ENCODE measurements around the gene ORM1.

Gene ORM1

DNA sequence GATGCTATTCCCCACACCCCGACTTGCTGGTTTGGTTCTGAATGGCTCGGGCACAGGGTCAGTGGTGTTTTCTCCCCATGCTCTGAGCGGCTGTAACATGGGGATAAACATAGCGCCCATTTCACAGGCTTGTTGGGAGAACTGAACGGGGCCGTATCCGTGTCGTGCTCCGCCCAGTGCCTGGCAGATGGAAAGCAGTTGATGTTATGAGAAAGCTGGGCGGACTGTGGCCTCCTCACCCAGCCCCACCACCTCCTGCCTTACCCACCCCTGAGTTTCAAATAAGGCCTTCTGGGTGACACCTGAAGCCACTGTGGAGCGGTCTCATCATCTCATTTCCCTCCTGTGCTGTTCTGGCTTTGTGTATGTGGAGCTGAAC lies 21.3 kb downstream of the ORM1 start:
- H3K27ac ChIP-seq: no peak overlapping the region
- H3K27me3 ChIP-seq (ENCODE audit: insufficient read depth, low read depth, severe bottlenecking): no peaks in the 10 kb centered on the region
- H3K9me3 ChIP-seq (ENCODE audit: severe bottlenecking): no peaks in the 10 kb centered on the region
- peaks cover 99% of the 10 kb centered on the region for H3K36me3 ChIP-seq
- no peak overlapping the region for H3K4me3 ChIP-seq (ENCODE audit: low read depth, low read length)
- TF ChIP-seq, protein P1, sequence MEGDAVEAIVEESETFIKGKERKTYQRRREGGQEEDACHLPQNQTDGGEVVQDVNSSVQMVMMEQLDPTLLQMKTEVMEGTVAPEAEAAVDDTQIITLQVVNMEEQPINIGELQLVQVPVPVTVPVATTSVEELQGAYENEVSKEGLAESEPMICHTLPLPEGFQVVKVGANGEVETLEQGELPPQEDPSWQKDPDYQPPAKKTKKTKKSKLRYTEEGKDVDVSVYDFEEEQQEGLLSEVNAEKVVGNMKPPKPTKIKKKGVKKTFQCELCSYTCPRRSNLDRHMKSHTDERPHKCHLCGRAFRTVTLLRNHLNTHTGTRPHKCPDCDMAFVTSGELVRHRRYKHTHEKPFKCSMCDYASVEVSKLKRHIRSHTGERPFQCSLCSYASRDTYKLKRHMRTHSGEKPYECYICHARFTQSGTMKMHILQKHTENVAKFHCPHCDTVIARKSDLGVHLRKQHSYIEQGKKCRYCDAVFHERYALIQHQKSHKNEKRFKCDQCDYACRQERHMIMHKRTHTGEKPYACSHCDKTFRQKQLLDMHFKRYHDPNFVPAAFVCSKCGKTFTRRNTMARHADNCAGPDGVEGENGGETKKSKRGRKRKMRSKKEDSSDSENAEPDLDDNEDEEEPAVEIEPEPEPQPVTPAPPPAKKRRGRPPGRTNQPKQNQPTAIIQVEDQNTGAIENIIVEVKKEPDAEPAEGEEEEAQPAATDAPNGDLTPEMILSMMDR (IDR thresholded peaks at IDR 0.05; ENCODE audit: low read depth, low read length): no peak
- DNase-seq: no peak

DNA sequence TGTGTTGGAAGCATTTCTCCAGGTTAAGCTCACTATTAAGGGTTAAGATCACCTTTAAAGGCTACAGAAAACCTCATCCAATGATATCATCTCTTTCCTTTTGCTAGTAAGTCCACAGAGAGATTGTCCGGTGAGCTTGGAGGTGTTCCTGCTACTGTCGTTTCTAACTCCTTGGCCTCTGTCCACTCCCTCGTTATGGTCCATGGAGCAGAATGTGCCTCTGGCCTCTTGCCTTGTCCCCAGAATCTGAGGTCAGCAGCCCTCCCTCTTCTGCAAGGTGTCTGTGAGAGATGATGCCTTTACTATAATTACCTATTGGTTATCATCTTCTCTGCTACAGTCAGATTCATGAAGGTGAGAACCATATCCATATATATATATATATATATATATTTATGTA lies 21.8 kb downstream of the ORM1 start:
- Histone ChIP-seq H3K9me3 (ENCODE audit: severe bottlenecking) (no peaks in the 10 kb centered on the region), H3K4me3 (ENCODE audit: low read depth, low read length) (no peak overlapping the region), H3K27me3 (ENCODE audit: insufficient read depth, low read depth, severe bottlenecking) (no peaks in the 10 kb centered on the region), H3K27ac (no peak overlapping the region), H3K36me3 (peaks cover 99% of the 10 kb centered on the region)
- no peak for DNase-seq
- TF ChIP-seq, protein P1 (IDR thresholded peaks at IDR 0.05; ENCODE audit: low read depth, low read length): no peak

DNA sequence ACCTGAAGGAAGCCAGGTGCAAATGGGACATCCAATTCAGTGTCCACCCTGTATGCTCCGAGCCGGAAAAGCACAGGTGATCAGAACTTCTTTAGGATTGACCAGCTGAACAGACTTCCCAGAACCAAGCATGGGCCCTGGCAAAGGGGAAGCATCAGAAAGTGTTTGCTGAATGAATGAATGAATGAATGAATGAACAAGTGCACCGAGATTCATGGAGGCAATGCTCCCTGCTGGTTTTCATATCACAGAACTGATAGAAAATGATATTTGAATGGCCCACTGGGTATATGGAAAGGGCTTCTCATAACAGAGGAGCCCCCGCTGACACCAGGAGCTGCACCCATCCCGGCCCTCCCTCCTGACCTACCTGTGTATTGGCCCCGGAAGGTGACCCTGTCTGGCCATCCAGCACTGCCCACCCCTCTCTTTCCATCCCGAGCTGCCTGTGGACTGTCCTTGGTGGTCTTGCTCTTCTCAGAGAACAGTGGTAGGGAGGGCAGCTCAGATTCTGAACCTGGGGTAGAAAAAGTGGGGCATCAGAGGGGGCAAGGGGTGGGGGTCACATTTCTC lies 22.7 kb downstream of the ORM1 start:
- H3K27me3 ChIP-seq (ENCODE audit: insufficient read depth, low read depth, severe bottlenecking): no peaks in the 10 kb centered on the region
- peaks cover 99% of the 10 kb centered on the region for H3K36me3 ChIP-seq
- no peak for DNase-seq
- TF ChIP-seq, protein P1 (IDR thresholded peaks at IDR 0.05; ENCODE audit: low read depth, low read length): no peak
- no peak overlapping the region for H3K27ac ChIP-seq
- no peak overlapping the region for H3K4me3 ChIP-seq (ENCODE audit: low read depth, low read length)
- H3K9me3 ChIP-seq (ENCODE audit: severe bottlenecking): no peaks in the 10 kb centered on the region

DNA sequence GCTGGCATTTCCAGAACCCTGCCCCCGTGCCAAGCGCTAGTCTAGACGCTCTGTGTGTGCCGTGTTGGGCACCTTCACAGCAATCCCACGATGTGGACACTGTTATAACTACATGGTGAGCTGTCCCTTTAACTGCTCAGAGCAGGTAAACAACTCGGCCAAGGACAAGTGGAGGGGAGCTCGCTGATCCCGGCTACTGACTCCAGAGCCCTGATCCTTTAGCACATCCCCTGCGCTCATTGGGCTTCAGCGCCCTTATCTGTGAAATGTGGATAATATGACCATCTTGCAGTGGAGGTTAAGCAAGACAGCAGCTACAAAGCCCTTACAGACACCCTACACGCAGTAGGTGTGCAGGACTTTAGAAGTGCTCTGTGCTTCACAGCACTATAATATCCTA lies 23.2 kb downstream of the ORM1 start:
- H3K4me3 ChIP-seq (ENCODE audit: low read depth, low read length): no peak overlapping the region
- H3K27ac ChIP-seq: no peak overlapping the region
- no peaks in the 10 kb centered on the region for H3K27me3 ChIP-seq (ENCODE audit: insufficient read depth, low read depth, severe bottlenecking)
- H3K9me3 ChIP-seq (ENCODE audit: severe bottlenecking): no peaks in the 10 kb centered on the region
- peaks cover 99% of the 10 kb centered on the region for H3K36me3 ChIP-seq
- DNase-seq: no peak
- TF ChIP-seq, protein P1 (IDR thresholded peaks at IDR 0.05; ENCODE audit: low read depth, low read length): no peak

DNA sequence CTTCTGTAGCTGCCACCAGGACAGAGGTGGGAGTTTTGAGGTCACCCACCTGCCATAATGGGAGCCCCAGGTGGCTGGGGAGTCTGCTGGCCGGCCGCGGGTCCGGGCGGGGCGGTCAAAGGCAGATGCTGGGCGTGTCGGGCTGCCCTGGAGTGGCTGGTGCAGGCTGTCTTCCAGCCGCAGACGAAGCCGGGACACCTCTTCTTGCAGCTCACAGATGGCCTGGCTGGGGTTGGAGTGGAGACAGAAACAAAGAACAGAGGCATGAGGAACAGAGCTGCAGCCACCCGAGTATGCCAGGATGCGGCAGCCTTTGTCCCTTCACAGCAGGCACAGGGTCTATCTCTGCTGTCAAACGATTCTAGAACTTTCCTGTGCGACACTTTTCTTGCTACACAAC lies 24.8 kb downstream of the ORM1 start:
- Histone ChIP-seq H3K27me3 (ENCODE audit: insufficient read depth, low read depth, severe bottlenecking) (no peaks in the 10 kb centered on the region), H3K9me3 (ENCODE audit: severe bottlenecking) (no peaks in the 10 kb centered on the region), H3K36me3 (peaks cover 100% of the 10 kb centered on the region), H3K27ac (no peak overlapping the region; the same call in 1 of the 2 replicates), H3K4me3 (ENCODE audit: low read depth, low read length) (no peak overlapping the region)
- no peak for DNase-seq
- TF ChIP-seq, protein P1 (IDR thresholded peaks at IDR 0.05; ENCODE audit: low read depth, low read length): no peak

DNA sequence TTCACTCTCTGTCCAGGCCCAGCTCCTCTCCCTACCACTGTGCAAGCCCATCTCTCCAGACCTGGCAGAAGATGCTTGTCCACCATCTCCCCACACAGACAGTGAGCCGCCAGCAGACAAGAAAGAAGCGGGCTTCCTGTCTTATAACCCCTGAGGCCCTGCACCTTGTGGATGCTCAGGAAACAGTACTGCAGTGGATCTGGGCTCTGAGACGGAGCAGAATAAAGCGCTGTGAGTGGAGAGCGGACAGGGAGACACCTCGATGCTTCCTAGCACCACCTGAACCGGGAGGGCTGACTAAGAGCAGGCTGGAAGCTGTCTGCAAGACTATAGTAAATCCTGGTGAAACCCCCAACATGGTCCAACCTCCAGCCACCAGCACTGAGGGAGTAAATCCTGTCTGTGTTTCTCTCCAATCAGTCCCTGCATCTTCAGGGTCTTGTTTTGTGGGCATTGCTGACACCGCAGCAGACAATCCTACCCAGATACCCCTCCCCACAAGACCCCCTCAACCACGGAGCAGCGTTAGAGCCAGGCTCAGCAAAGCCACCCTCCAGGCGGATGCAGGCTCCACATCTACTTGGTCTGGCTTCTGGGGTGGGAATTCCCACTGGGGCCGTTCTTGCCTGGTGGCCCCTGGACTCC lies 25.5 kb downstream of the ORM1 start:
- H3K27me3 ChIP-seq (ENCODE audit: insufficient read depth, low read depth, severe bottlenecking): no peaks in the 10 kb centered on the region
- no peaks in the 10 kb centered on the region for H3K9me3 ChIP-seq (ENCODE audit: severe bottlenecking)
- H3K4me3 ChIP-seq (ENCODE audit: low read depth, low read length): no peak overlapping the region
- no peak for DNase-seq
- peaks cover 100% of the 10 kb centered on the region for H3K36me3 ChIP-seq
- H3K27ac ChIP-seq: peak overlapping the region; percentile 50
- TF ChIP-seq, protein P1 (IDR thresholded peaks at IDR 0.05; ENCODE audit: low read depth, low read length): no peak
